ENCODE measurements around the gene MLYCD.

GRCh38 chr16:83849421-83849820, 49.5 kb upstream of the MLYCD start:
- TF ChIP-seq, protein P1, sequence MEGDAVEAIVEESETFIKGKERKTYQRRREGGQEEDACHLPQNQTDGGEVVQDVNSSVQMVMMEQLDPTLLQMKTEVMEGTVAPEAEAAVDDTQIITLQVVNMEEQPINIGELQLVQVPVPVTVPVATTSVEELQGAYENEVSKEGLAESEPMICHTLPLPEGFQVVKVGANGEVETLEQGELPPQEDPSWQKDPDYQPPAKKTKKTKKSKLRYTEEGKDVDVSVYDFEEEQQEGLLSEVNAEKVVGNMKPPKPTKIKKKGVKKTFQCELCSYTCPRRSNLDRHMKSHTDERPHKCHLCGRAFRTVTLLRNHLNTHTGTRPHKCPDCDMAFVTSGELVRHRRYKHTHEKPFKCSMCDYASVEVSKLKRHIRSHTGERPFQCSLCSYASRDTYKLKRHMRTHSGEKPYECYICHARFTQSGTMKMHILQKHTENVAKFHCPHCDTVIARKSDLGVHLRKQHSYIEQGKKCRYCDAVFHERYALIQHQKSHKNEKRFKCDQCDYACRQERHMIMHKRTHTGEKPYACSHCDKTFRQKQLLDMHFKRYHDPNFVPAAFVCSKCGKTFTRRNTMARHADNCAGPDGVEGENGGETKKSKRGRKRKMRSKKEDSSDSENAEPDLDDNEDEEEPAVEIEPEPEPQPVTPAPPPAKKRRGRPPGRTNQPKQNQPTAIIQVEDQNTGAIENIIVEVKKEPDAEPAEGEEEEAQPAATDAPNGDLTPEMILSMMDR (IDR thresholded peaks at IDR 0.05) = no peak
- TF ChIP-seq POLR2AphosphoS5 (IDR thresholded peaks at IDR 0.05) (no peak), EP300 (IDR thresholded peaks at IDR 0.05) (no peak), POLR2A (IDR thresholded peaks at IDR 0.05) (no peak)

All from gastroesophageal sphincter (tissue), 3 donors.